Lower leg skin (tissue), 4 donors: ENCODE measurements around the gene OR2A1. TPM values are rescaled to one million over a fixed set of nuclear protein-coding genes. Genes with fewer than 3 reads are reported as not detected.
"Not testable (repeated sequence)": the region's sequence is repeated elsewhere in the genome, so short reads cannot be mapped to it uniquely, and the experiment has no call there.

Source experiments
- DNase-seq, 2 donors: peaks; one replicate each; pipeline ENCODE4 v3.0.0-alpha.2; 2019; ENCODE audit warnings: low spot score in 2 of 2
- H3K4me3 ChIP-seq: fragments of 200-600 bp; sonication (generic); 2 replicates; pipeline ENCODE4 v1.5.1; 2017; ENCODE audit warnings: mild to moderate bottlenecking, low read depth; ENCODE audit not compliant: poor library complexity, severe bottlenecking
- WGBS, 2 donors: methylation state at CpG; one replicate each; pipeline ENCODE4 v1.1.5; 2018; 5-methylcytosine and 5-hydroxymethylcytosine counted together
- intact Hi-C: fragments of 100-400 bp; cut with DNase I; formaldehyde crosslinking; loops from one replicate; pipeline ENCODE4 v1.15.0; 2023; ENCODE audit warnings: low total_unique reads
- total RNA-seq, 4 donors: library from RNA; depleted of rRNA; stranded (reverse); fragments of >200 nt; gene quantifications; one replicate each; pipeline ENCODE4 v1.1.0, GENCODE V29; 2016

OR2A1 gene
- total RNA-seq, 4 donors from 2014 or later, result 0.03 to 0.84 (median 0.59) TPM; not detected in 1

DNA sequence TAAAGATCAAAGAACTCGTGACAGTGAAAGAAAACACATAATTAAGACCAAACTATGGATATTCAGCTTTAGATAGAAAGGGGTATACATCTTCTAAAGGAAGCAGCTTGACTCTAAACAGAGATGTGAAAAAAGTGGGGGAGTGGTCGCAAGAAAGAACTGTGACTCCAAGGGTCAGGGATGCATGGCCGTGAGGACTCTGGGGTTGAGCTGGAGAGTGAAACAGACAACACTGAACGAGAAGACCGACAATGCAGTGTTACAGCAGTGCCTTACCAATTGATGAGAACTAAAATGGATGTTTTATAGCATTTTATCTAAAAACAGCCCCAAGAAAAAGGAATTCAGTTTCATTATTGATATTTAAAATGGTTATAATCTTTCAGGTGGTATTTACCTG lies 8.6 kb upstream of the OR2A1 start:
- DNase-seq, intact Hi-C loops, H3K4me3 ChIP-seq: not testable (repeated sequence)
- no CpG with 5 or more reads among the region's 5 CpGs for WGBS, 2 donors

DNA sequence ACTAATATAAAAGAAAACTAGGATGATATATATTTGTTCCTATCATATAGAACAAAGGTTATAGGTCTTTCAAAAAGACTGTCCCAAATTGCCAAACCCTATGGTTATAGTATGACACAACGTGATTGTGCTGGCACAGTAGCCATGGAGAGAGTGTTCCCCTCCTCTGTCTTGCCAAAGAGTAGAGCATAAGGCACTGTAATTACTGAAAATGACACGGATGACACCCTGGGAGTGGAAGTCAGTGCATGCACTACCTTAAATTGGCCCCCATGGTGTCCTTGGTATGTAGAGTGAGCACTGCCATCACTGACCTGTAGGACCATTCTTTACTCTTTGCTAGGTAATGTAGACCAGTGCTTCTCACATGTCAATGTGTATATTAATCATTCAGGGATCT lies 7.1 kb upstream of the OR2A1 start:
- DNase-seq, H3K4me3 ChIP-seq, intact Hi-C loops: not testable (repeated sequence)
- WGBS, 2 donors, result no CpG with 5 or more reads among the region's 2 CpGs

DNA sequence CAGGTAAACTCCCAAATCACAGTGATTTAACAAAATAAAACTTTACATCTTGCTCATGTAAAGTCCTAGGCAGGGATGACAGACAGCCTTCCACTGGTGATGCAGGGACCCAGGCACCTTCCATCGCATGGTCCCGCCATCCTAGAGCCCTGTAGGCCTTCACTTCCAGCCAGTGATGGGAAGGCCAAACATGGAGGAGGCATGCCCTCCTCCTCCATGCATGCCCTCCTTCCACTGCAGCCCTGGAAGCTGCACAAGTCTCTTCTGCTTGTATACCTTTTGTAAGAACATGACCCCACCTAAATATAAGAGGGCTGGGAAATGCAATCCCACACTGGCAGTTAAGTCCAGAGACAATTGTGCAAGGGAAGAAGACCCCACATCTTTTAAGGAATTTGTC lies 2.5 kb upstream of the OR2A1 start:
- DNase-seq, H3K4me3 ChIP-seq, intact Hi-C loops: not testable (repeated sequence)
- whole genome bisulfite sequencing, 2 donors, result no CpG with 5 or more reads among the region's 2 CpGs

DNA sequence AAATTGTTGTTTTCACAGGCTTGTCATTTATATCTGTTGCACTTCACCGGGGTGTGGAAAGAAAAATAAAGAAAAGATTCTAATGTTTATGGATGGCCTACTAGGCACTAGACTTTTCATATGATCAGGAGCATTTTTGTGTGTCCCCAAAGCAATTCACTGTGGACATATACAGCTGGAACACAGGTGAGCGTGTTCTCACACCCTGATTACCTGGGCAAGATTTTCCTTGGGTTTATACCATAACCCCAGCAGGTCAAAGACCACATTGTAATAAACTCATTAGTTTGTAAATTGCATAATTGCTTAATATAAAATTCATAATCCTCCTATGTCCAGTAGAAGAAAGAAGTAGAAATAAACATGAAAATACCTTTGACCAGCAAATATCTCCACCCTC lies 1.0 kb upstream of the OR2A1 start:
- DNase-seq, intact Hi-C loops, H3K4me3 ChIP-seq: not testable (repeated sequence)
- 100% methylated on average over 1 of the region's 2 CpGs; no CpG with 5 or more reads in 1 of the 2 donors for WGBS, 2 donors

DNA sequence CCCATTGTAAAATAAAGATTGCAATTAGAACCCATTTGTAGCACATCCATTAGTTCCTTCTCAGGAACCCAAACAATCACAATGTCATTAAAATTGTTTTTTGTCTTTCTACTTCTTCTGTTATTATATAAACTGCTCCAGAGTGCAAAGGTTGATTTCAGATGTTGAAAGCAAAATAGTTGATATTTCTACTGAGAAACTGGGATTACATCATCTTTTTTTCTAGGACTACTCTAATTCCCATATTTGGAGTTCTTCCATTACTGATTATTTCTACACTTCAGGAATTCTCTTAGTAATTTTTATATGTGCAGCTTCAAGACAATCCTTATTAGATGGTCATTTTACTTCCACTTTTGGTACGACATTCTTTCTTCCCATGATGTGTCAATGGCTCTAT lies 5.3 kb downstream of the OR2A1 start:
- WGBS, 2 donors, result 80% methylated on average over 1 of the region's 1 CpG; no CpG with 5 or more reads in 1 of the 2 donors
- intact Hi-C loops, DNase-seq, H3K4me3 ChIP-seq: not testable (repeated sequence)

- intact Hi-C loops, H3K4me3 ChIP-seq, DNase-seq: not testable (repeated sequence)
- no CpG with 5 or more reads among the region's 2 CpGs for WGBS, 2 donors
These were observed 7.3 kb downstream of the OR2A1 start for GRCh38 chr7:144319547-144319946.

DNA sequence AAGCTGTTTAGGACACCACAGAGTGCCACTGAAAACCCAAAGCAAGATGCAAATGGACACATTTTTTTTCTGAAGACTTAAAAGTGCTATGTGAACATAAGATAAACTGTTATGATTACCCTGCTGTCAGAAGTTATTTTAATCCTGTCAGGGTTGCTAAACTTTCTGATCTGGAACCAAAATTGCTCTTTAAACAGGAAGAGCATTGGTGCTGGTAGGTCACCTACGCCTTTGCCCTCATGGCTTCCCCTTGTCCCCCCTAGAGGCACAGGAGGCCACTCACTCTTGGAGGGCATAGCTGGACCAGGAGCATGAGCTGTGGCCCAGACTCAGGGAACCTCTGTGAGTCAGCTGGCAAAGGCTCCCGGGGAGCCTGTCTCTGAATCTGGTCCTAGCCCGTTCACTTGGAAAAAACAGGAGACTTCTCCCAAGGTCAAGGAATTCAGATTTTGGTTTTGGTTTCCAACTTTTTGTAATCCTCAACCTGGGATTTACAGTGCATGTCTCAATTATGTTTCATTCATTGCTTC lies 9.5 kb downstream of the OR2A1 start:
- H3K4me3 ChIP-seq, intact Hi-C loops, DNase-seq: not testable (repeated sequence)
- WGBS, 2 donors, result 86 to 93% methylated on average over 1 of the region's 3 CpGs

GRCh38 chr7:144323359-144323758 lies 11.1 kb downstream of the OR2A1 start:
- DNase-seq, result peak in 1 of 2 donors; percentile 85
- H3K4me3 ChIP-seq, intact Hi-C loops: not testable (repeated sequence)
- WGBS, 2 donors, result 89% methylated on average over 3 of the region's 4 CpGs; no CpG with 5 or more reads in 1 of the 2 donors

DNA sequence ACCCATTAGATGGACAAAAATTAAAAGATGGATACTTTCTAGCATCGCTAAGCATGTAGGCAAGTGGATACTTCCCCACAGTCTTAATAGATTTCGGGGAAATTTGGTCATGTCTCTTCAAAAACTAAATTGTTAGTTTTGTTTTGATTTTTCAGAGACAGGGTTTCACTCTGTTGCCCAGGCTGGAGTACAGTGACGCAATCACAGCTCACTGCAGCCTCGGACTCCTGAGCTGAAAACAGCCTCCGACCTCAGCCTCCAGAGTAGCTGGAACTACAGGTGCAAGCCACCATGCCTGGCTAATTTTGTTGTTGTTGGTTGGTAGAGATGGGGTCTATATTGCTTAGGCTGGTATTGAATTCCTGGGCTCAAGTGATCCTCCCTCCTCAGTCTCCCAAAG lies 13.6 kb downstream of the OR2A1 start:
- WGBS, 2 donors, result 82 to 93% methylated on average over 3 to 4 of the region's 5 CpGs
- intact Hi-C loops, H3K4me3 ChIP-seq: not testable (repeated sequence)
- DNase-seq, result peak in 1 of 2 donors; percentile 49

DNA sequence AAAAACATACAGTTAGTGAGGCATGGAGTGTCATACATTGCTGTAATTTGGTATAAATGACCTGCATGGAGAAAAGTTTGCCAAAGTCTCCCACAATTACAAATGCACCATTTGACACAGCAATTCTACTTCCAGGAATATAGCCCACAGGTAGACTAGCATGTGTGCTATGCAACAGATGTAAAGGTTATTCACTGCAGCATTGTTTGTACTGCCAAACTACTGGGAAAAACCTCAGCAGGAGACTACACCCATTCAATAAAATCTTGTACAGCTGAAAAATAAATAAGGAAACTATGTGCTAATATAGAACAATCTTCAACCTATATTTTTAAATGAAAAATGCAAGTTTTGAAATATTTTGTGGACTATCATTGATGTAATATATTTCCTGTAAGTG lies 17.8 kb downstream of the OR2A1 start:
- intact Hi-C loops, H3K4me3 ChIP-seq, DNase-seq: not testable (repeated sequence)

GRCh38 chr7:144331221-144331995 lies 19.2 kb downstream of the OR2A1 start:
- DNase-seq, intact Hi-C loops, H3K4me3 ChIP-seq: not testable (repeated sequence)
- WGBS, 2 donors, result 69 to 81% methylated on average over 3 of the region's 9 CpGs

GRCh38 chr7:144331996-144332288 lies 19.7 kb downstream of the OR2A1 start:
- intact Hi-C loops, H3K4me3 ChIP-seq: not testable (repeated sequence)
- peak in 1 of 2 donors; percentile 59 for DNase-seq
- WGBS, 2 donors, result 83 to 87% methylated on average over 2 of the region's 2 CpGs

DNA sequence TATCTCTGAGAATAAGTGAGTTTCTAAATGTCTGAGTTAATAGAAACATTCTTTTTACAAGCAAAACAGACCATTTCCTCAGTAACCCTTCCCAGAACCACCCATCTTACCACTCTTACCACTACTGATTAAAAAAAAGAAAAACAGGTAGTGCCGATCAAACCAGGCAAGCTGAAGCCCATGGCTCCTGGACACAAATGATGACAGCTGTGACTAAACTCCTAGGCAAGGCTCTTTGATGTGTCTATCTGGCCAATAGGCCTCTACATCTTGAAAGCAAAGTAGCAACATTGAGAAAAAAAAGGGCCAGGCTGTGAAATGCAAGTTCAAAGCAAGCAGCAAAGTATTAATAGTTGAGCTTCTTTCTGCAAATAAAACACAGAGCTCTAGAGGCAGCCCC lies 36.4 kb downstream of the OR2A1 start:
- DNase-seq, H3K4me3 ChIP-seq, intact Hi-C loops: not testable (repeated sequence)
- no CpG with 5 or more reads among the region's 1 CpG for WGBS, 2 donors

- 43 to 61% methylated on average over 2 of the region's 3 CpGs for WGBS, 2 donors
- intact Hi-C loops, H3K4me3 ChIP-seq: not testable (repeated sequence)
- peak in 1 of 2 donors; percentile 14 for DNase-seq
These were observed 39.4 kb downstream of the OR2A1 start for GRCh38 chr7:144351667-144352066.

DNA sequence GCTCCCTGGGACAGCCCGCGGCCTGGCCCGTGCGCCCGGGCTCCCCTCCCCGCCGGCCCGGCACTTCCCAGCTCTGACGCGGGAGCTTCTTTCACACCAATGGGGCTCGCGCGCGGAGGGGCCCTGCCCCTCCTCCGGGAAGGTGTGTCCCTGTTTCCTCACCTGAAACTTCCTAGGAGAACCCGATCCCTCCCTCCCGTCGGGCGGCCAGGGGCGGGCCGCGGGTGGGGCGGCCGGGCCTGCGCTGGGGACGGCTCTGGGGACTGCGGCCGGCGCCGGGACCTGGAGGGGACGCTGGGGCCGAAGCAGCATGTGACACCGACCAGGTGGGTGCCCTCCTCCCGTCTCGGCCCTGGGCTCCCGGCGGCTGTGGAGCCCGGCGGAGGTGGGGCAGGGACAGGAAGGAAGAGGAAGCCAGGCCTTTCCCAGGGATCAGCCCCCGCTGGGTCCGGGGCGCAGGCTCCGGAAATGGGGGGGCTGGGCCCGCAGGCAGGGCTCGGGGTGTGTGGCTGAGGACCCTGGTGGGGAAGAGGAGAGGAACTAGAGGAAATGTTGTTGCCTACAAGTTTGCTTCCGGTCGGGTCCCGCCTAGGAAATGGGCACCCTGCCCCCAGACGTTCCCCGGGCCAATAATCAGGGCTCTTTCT lies 43.1 kb downstream of the OR2A1 start, which contains the start of gene ARHGEF5:
ARHGEF5 (plus strand) TSS at position 227 of the 647 bp plus-strand sequence. CDS start 7,268 bp downstream, outside the sequence.
- WGBS, 2 donors, result no CpG with 5 or more reads among the region's 50 CpGs
- H3K4me3 ChIP-seq, DNase-seq, intact Hi-C loops: not testable (repeated sequence)
